Gastrocnemius medialis (tissue), 4 donors: Measurements from ENCODE around the gene TWIST2. TPM values are rescaled to one million over a fixed set of nuclear protein-coding genes. Genes with fewer than 3 reads are reported as not detected.

Source experiments
- ATAC-seq, 2 donors: fragments of 150-250 bp; one replicate each; pipeline ENCODE4 v1.9.1; 2016
- DNase-seq, 2 donors: peaks; one replicate each; pipeline ENCODE4 v3.0.0-alpha.2; 2019
- H3K27ac ChIP-seq, 4 donors: fragments of 200-600 bp; sonication (generic); 1 replicate in 1 of 4; 2 replicates in 3 of 4; pipeline ENCODE4 v1.5.1; 2016 to 2018; ENCODE audit warnings: mild to moderate bottlenecking in 2 of 4, moderate library complexity in 1 of 4
- H3K27me3 ChIP-seq, 3 donors: fragments of 200-600 bp; sonication (generic) in 2 of 3; 1 replicate in 1 of 3; 2 replicates in 2 of 3; pipeline versions ENCODE4 v1.5.1 to v1.6.0; 2016 to 2019; ENCODE audit warnings: mild to moderate bottlenecking in 1 of 3, moderate library complexity in 1 of 3
- H3K36me3 ChIP-seq, 2 donors: fragments of 200-600 bp; sonication (generic) in 1 of 2; one replicate each; pipeline ENCODE4 v1.5.1; 2017 to 2018
- H3K4me1 ChIP-seq, 2 donors: fragments of 200-600 bp; sonication (generic) in 1 of 2; one replicate each; pipeline ENCODE4 v1.5.1; 2016 to 2017; ENCODE audit warnings: mild to moderate bottlenecking in 2 of 2
- H3K4me3 ChIP-seq, 4 donors: fragments of 200-600 bp; sonication (generic) in 3 of 4; 1 replicate in 1 of 4; 2 replicates in 3 of 4; pipeline ENCODE4 v1.5.1; 2016 to 2019; ENCODE audit warnings: mild to moderate bottlenecking in 2 of 4
- H3K9me3 ChIP-seq, 3 donors: fragments of 200-600 bp; sonication (generic) in 2 of 3; 1 replicate in 1 of 3; 2 replicates in 2 of 3; pipeline ENCODE4 v1.5.1; 2016 to 2019
- POLR2A ChIP-seq, 2 donors: fragments of 450-650 bp; IDR thresholded peaks; one replicate each; pipeline ENCODE4 v1.6.1; 2017; ENCODE audit warnings: antibody characterized with exemption in 2 of 2, mild to moderate bottlenecking in 2 of 2, moderate library complexity in 2 of 2
- in situ Hi-C, 4 donors: fragments of 200-750 bp; cut with MboI; loops; one replicate each; pipeline versions ENCODE4 v1.15.0 to v1.8.0; 2017; ENCODE audit warnings: low sequenced_read_pairs in 4 of 4
- intact Hi-C: fragments of 100-400 bp; cut with DNase I; formaldehyde crosslinking; loops from one replicate; pipeline ENCODE4 v1.15.1; 2023; ENCODE audit warnings: low total_unique reads
- total RNA-seq, 4 donors: library from RNA; depleted of rRNA; stranded (reverse); fragments of >200 nt; gene quantifications; one replicate each; pipeline versions ENCODE4 v1.1.0 to v1.2.3, GENCODE V29; 2016
- TF ChIP-seq, protein P1 (sequence below), 5 experiments: fragments of 450-650 bp in 3 of 5; fragments of 200-600 bp in 2 of 5; sonication (generic) in 2 of 5; IDR thresholded peaks in 4 of 5; conservative IDR thresholded peaks in 1 of 5; 1 replicate in 4 of 5; 2 replicates in 1 of 5; pipeline ENCODE4 v1.5.1; 2016 to 2019; ENCODE audit warnings: antibody characterized with exemption in 5 of 5, mild to moderate bottlenecking in 3 of 5, moderate library complexity in 3 of 5

The TWIST2 gene
- total RNA-seq, 4 donors from 2014 or later = 1.9 to 9.3 (median 2.2) TPM

DNA sequence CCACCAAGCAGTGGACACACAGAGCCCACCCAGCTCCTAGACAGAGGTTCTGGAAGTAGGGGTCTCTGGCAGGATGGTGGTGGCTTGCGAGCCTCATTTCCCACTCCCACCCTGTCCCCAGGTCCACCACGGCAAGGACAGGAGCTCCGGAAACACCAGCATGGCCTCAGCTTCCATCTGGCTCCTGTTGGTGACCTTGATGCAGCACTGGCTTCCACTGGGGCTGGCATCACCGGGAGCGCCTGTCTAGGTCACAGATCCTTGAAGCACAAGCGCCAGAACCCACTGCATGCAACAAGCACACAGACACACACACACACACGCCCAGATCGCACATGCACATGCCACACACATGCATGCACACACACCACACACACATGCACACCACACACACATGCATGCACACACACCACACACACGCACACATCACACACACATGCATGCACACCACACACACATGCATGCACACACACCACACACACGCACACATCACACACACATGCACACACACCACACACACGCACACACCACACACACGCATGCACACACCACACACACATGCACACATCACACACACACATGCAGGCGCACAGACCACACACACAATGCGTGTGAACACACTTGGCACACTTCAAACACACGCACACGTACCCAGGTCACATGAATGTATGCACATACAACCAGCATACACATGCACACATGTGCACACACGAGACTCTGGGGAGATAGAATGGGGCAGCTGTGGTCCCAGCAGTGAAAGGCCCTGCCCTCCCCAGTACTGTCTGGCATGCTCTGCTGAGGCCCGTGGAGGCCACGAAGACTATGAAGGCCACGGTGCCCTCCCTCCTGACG, 63.7 kb downstream of the TWIST2 start:
- Histone ChIP-seq H3K27ac (no peak overlapping the region), H3K27me3 (peaks cover 0 to 10% (median 5%) of the 10 kb centered on the region in 3 donors), H3K4me3 (no peak overlapping the region), H3K4me1 (no peaks in the 10 kb centered on the region), H3K36me3 (no peaks in the 10 kb centered on the region), H3K9me3 (no peaks in the 10 kb centered on the region)
- intact Hi-C loops = no loop called here
- no peak for ATAC-seq
- DNase-seq = no peak
- in situ Hi-C loops = no loop called here
- no peak for TF ChIP-seq POLR2A (IDR thresholded peaks at IDR 0.05)
- TF ChIP-seq, protein P1, sequence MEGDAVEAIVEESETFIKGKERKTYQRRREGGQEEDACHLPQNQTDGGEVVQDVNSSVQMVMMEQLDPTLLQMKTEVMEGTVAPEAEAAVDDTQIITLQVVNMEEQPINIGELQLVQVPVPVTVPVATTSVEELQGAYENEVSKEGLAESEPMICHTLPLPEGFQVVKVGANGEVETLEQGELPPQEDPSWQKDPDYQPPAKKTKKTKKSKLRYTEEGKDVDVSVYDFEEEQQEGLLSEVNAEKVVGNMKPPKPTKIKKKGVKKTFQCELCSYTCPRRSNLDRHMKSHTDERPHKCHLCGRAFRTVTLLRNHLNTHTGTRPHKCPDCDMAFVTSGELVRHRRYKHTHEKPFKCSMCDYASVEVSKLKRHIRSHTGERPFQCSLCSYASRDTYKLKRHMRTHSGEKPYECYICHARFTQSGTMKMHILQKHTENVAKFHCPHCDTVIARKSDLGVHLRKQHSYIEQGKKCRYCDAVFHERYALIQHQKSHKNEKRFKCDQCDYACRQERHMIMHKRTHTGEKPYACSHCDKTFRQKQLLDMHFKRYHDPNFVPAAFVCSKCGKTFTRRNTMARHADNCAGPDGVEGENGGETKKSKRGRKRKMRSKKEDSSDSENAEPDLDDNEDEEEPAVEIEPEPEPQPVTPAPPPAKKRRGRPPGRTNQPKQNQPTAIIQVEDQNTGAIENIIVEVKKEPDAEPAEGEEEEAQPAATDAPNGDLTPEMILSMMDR (IDR thresholded peaks at IDR 0.05 in 4 of 5, conservative IDR thresholded peaks at IDR 0.05 in 1 of 5) = no peak

DNA sequence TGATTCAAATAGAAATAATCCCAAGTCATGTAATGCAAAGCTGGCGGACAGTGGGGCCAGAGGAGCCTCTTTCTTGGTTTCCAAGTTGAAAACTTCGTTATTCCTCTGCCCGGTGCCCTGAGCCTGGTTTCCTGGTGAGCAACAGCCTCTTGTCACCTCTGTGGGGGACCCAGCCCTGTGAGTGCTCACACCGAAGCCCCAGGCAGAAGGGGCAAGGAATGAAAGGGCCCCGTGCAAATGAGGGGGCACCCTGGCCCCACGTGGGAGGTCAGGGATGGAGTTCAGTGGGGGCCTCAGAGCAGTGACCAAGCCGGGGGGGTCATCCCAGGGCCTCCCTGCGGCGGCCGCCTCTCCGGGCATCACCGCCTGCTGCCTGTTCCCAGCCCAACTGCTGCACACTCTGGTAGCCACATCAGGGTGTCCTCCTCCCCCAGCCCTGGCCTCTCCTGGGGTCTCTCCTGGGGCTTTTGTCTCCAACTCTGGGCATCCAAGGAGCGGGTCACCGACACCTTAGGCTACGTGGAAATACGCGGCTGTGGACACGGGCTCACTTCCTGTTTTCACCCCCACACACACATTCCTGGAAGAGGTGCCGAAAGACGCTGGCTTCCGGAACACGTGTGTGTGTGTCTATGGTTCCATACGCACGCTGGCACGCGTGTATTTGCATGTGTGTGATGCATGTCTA, 64.5 kb downstream of the TWIST2 start:
- ATAC-seq = no peak
- intact Hi-C loops = no loop called here
- Histone ChIP-seq H3K27ac (no peak overlapping the region), H3K36me3 (no peaks in the 10 kb centered on the region), H3K27me3 (peaks cover 0 to 5% (median 2%) of the 10 kb centered on the region in 3 donors), H3K4me3 (no peak overlapping the region), H3K9me3 (no peaks in the 10 kb centered on the region), H3K4me1 (no peaks in the 10 kb centered on the region)
- in situ Hi-C loops = no loop called here
- TF ChIP-seq, protein P1 (IDR thresholded peaks at IDR 0.05 in 4 of 5, conservative IDR thresholded peaks at IDR 0.05 in 1 of 5) = no peak
- TF ChIP-seq POLR2A (IDR thresholded peaks at IDR 0.05) = no peak
- no peak for DNase-seq

DNA sequence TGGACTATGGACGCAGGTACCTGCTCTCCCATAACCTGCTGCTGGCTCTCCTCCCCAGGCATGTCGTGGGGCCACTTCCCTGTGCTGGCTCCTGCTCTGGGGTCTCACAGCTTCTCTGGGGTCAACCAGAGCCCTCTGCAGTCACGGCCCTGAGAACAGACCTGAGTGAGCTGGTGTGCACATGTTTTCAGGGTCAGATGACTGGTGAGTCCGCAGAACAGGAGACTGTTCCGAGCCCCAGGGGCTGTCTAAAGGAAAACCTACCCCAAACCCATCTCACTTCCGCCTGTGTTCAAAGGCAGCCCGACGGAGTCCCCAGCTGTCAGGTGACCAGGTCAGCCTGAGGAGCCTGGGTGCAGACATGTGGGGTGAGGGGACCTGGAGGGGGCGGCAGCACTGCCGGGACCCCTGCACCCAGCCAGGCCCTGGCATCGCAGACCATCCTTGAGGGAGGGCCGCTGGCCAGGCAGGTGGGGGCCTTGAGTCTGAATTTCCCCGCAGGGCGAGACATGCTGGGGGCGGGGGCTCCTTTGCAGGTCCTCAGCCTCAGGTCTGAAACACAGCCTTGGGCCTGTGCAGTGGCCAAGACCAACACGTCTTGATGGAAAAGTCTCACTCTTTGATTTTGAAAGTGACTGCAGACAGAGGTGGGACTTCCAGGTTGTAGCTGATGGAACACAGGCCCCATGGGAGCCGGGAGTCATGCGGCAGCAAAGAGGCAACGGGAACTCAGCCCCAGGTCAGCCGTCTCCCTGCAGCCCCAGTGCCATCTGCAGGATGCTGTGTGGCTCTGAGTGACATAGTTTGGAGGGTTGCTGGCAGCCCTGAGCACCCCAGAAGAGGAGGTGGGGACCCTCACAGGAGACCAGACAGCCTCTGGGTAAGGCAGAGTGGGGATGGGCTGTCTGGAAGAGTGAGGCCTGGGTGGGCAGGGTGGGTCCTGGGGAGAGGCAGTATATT, 65.3 kb downstream of the TWIST2 start:
- no peak for DNase-seq
- TF ChIP-seq, protein P1 (IDR thresholded peaks at IDR 0.05 in 4 of 5, conservative IDR thresholded peaks at IDR 0.05 in 1 of 5) = no peak
- TF ChIP-seq POLR2A (IDR thresholded peaks at IDR 0.05) = no peak
- Histone ChIP-seq H3K27me3 (peaks cover 0 to 5% (median 1%) of the 10 kb centered on the region in 3 donors), H3K9me3 (no peaks in the 10 kb centered on the region), H3K27ac (no peak overlapping the region), H3K36me3 (no peaks in the 10 kb centered on the region), H3K4me1 (no peaks in the 10 kb centered on the region), H3K4me3 (no peak overlapping the region)
- in situ Hi-C loops (no loop called here), intact Hi-C loops (no loop called here)
- no peak for ATAC-seq

DNA sequence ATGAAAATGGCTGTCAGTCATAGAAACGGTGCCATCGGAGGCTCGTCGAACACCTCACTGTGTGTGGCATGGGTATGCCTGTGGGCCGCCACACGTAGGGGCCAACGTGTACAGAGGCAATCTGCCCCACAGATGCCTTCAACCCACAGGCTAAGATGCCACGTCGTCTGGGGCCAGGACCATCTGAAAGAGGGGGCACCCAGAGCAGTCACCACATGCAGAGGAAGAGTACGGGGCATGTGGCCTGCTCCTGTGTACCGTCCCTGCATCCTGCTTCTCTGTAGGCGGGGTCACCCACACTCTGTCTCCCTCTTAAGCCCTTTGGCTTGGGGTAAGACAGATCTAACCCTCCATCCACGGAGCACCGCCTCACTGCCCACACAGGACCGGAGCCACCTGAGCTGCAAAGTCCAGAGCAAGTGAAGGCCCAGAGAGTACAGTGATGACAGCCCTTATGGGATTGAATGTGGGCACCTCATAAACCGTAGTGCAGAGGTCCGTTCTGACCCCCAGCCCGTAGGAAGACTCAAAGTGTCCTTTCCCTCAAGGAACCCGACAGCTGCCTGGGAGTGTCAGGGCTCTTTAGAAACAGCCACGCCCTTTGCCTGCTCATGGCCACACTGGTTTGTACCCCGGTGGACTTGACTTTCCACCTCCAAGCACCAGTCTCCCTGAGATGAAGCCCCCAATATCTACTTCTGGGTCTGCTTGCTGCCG, 66.2 kb downstream of the TWIST2 start:
- TF ChIP-seq, protein P1 (IDR thresholded peaks at IDR 0.05 in 4 of 5, conservative IDR thresholded peaks at IDR 0.05 in 1 of 5) = no peak
- no peak for TF ChIP-seq POLR2A (IDR thresholded peaks at IDR 0.05)
- Histone ChIP-seq H3K27me3 (peaks cover 0 to 5% (median 0%) of the 10 kb centered on the region in 3 donors), H3K27ac (no peak overlapping the region), H3K36me3 (no peaks in the 10 kb centered on the region), H3K4me1 (no peaks in the 10 kb centered on the region), H3K4me3 (no peak overlapping the region), H3K9me3 (no peaks in the 10 kb centered on the region)
- in situ Hi-C loops = no loop called here
- no peak for DNase-seq
- ATAC-seq = no peak
- intact Hi-C loops = no loop called here
